ENCODE results near the gene ADAM12. TPM values are rescaled to one million over a fixed set of nuclear protein-coding genes. Genes with fewer than 3 reads are reported as not detected.

Gene ADAM12
- polyA plus RNA-seq, 4 donors: 0.45 to 0.87 TPM; not detected in 2

GRCh38 chr10:126263006-126263676, 125.1 kb downstream of the ADAM12 start:
- no peaks in the 10 kb centered on the region for H3K4me1 ChIP-seq (ENCODE audit: control insufficient read depth in 3 of 3, insufficient read depth in 2 of 3, low read depth in 1 of 3, low read length in 2 of 3)
- H3K27me3 ChIP-seq (ENCODE audit: control insufficient read depth in 3 of 3, insufficient read depth in 3 of 3, low read length in 3 of 3): peaks cover 0 to 5% (median 0%) of the 10 kb centered on the region in 3 donors
- FAIRE-seq (no peak), DNase-seq (no peak)
- H3K36me3 ChIP-seq (ENCODE audit: control insufficient read depth in 3 of 3, insufficient read depth in 2 of 3, low read depth in 1 of 3, low read length in 3 of 3): no peaks in the 10 kb centered on the region
- H3K27ac ChIP-seq (ENCODE audit: low read depth in 1 of 3, low read length in 2 of 3): no peak overlapping the region
- H3K4me3 ChIP-seq (ENCODE audit: low read depth in 1 of 3, low read length in 3 of 3): no peak overlapping the region
- WGBS, 3 donors: 45 to 66% (median 54%) methylated on average over 4 of the region's 4 CpGs
- peaks cover 0 to 8% of the 10 kb centered on the region in 2 donors for H3K9me3 ChIP-seq (ENCODE audit: control insufficient read depth in 2 of 2, insufficient read depth in 1 of 2, low read depth in 1 of 2, low read length in 1 of 2)

DNA sequence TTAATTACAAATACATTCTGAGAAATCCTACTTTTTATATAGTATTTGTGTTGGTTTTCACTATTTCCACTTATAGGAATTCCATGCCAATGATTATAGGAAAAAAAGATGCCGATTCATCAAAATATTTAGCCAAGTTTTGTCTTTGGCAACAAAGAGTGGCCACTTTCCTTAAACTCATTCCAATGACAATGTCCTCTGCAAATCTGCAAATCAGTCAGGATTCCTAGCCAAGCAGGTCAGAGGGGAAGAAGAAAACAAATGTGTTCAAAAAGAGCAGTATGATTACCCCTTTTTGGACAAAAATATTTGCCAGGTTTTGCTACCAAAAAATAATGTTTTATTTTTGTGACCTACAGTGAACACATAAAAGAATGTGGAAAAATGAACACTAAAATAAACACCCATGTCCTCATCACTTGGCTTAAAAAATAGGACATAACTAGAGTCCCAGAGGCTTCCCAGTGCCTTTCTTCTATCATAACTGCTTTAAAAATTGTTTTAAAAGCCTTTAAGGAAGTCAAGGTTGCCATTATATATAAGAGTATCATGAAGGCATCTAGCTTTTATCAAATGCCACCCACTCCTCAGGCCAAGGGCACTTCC, 125.9 kb downstream of the ADAM12 start:
- H3K27me3 ChIP-seq (ENCODE audit: control insufficient read depth in 3 of 3, insufficient read depth in 3 of 3, low read length in 3 of 3): peaks cover 0 to 5% (median 0%) of the 10 kb centered on the region in 3 donors
- no peak overlapping the region for H3K4me3 ChIP-seq (ENCODE audit: low read depth in 1 of 3, low read length in 3 of 3)
- FAIRE-seq (no peak), DNase-seq (no peak)
- WGBS, 3 donors: 66 to 90% (median 77%) methylated on average over 1 of the region's 1 CpG
- peaks cover 0 to 8% of the 10 kb centered on the region in 2 donors for H3K9me3 ChIP-seq (ENCODE audit: control insufficient read depth in 2 of 2, insufficient read depth in 1 of 2, low read depth in 1 of 2, low read length in 1 of 2)
- no peaks in the 10 kb centered on the region for H3K36me3 ChIP-seq (ENCODE audit: control insufficient read depth in 3 of 3, insufficient read depth in 2 of 3, low read depth in 1 of 3, low read length in 3 of 3)
- H3K4me1 ChIP-seq (ENCODE audit: control insufficient read depth in 3 of 3, insufficient read depth in 2 of 3, low read depth in 1 of 3, low read length in 2 of 3): no peaks in the 10 kb centered on the region
- no peak overlapping the region for H3K27ac ChIP-seq (ENCODE audit: low read depth in 1 of 3, low read length in 2 of 3)

- Histone ChIP-seq H3K27me3 (ENCODE audit: control insufficient read depth in 3 of 3, insufficient read depth in 3 of 3, low read length in 3 of 3) (no peaks in the 10 kb centered on the region), H3K9me3 (ENCODE audit: control insufficient read depth in 2 of 2, insufficient read depth in 1 of 2, low read depth in 1 of 2, low read length in 1 of 2) (no peaks in the 10 kb centered on the region), H3K4me3 (ENCODE audit: low read depth in 1 of 3, low read length in 3 of 3) (no peak overlapping the region), H3K36me3 (ENCODE audit: control insufficient read depth in 3 of 3, insufficient read depth in 2 of 3, low read depth in 1 of 3, low read length in 3 of 3) (no peaks in the 10 kb centered on the region), H3K27ac (ENCODE audit: low read depth in 1 of 3, low read length in 2 of 3) (no peak overlapping the region), H3K4me1 (ENCODE audit: control insufficient read depth in 3 of 3, insufficient read depth in 2 of 3, low read depth in 1 of 3, low read length in 2 of 3) (no peaks in the 10 kb centered on the region)
- WGBS, 3 donors: 80 to 85% (median 83%) methylated on average over 7 of the region's 7 CpGs
- DNase-seq (no peak), FAIRE-seq (no peak)
These were observed 128.4 kb downstream of the ADAM12 start for GRCh38 chr10:126259760-126260479.

- no peak for FAIRE-seq
- WGBS, 3 donors: 88 to 93% (median 93%) methylated on average over 1 of the region's 1 CpG
These were observed 131.4 kb downstream of the ADAM12 start for GRCh38 chr10:126256864-126257263.

DNA sequence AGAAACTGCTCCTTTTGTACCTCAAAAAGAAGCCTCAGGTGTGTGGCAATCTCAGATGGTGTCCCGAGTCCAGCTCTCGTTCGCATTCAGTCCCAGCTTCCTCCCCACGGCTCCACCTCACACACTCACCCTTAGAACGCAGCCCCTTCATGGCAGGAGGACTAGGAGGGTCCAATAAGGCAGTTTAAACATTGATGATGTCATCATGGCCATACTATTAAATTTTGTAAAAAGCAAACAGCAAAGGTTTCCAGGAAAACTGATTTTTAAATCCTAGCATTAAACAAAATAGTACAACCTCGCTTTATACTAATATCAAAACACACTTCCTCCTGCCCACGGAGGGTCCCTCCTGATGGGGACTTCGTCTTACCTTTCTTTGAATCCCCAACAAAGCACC, 133.0 kb downstream of the ADAM12 start:
- Histone ChIP-seq H3K4me1 (ENCODE audit: control insufficient read depth in 3 of 3, insufficient read depth in 2 of 3, low read depth in 1 of 3, low read length in 2 of 3) (no peaks in the 10 kb centered on the region), H3K9me3 (ENCODE audit: control insufficient read depth in 2 of 2, insufficient read depth in 1 of 2, low read depth in 1 of 2, low read length in 1 of 2) (no peaks in the 10 kb centered on the region), H3K4me3 (ENCODE audit: low read depth in 1 of 3, low read length in 3 of 3) (no peak overlapping the region), H3K27ac (ENCODE audit: low read depth in 1 of 3, low read length in 2 of 3) (no peak overlapping the region), H3K36me3 (ENCODE audit: control insufficient read depth in 3 of 3, insufficient read depth in 2 of 3, low read depth in 1 of 3, low read length in 3 of 3) (no peaks in the 10 kb centered on the region), H3K27me3 (ENCODE audit: control insufficient read depth in 3 of 3, insufficient read depth in 3 of 3, low read length in 3 of 3) (peaks cover 0 to 3% (median 0%) of the 10 kb centered on the region in 3 donors)
- FAIRE-seq (no peak), DNase-seq (no peak)
- WGBS, 3 donors: 70 to 84% (median 71%) methylated on average over 8 of the region's 8 CpGs

More at GRCh38 chr10:126256864-126257263, 131.4 kb downstream of the ADAM12 start:
- no peaks in the 10 kb centered on the region for H3K36me3 ChIP-seq (ENCODE audit: control insufficient read depth in 3 of 3, insufficient read depth in 2 of 3, low read depth in 1 of 3, low read length in 3 of 3)
- H3K27ac ChIP-seq (ENCODE audit: low read depth in 1 of 3, low read length in 2 of 3): no peak overlapping the region
- no peaks in the 10 kb centered on the region for H3K27me3 ChIP-seq (ENCODE audit: control insufficient read depth in 3 of 3, insufficient read depth in 3 of 3, low read length in 3 of 3)
- DNase-seq: no peak
- no peaks in the 10 kb centered on the region for H3K9me3 ChIP-seq (ENCODE audit: control insufficient read depth in 2 of 2, insufficient read depth in 1 of 2, low read depth in 1 of 2, low read length in 1 of 2)
- H3K4me3 ChIP-seq (ENCODE audit: low read depth in 1 of 3, low read length in 3 of 3): no peak overlapping the region
- no peaks in the 10 kb centered on the region for H3K4me1 ChIP-seq (ENCODE audit: control insufficient read depth in 3 of 3, insufficient read depth in 2 of 3, low read depth in 1 of 3, low read length in 2 of 3)

DNA sequence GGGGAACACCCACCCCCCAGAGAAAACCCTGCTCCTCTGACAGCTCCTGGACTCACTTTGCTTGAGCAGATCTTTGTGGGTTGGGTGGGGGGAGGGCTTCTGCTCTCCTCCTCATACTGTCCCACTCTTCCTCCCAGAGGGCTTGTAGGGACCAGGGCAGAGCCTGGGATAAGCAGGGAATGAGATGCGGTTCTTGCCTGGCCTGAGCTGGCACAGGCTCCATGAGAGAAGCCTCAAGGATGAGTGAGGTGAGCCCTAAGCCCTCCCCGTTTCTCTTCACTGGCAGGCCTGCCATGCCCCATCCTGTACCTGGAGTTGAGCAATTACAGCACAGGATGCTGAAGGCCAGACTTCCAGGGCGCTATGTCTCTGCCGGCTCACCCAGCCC, 134.7 kb downstream of the ADAM12 start:
- Histone ChIP-seq H3K4me3 (ENCODE audit: low read depth in 1 of 3, low read length in 3 of 3) (no peak overlapping the region), H3K27me3 (ENCODE audit: control insufficient read depth in 3 of 3, insufficient read depth in 3 of 3, low read length in 3 of 3) (peaks cover 0 to 3% (median 0%) of the 10 kb centered on the region in 3 donors), H3K27ac (ENCODE audit: low read depth in 1 of 3, low read length in 2 of 3) (no peak overlapping the region), H3K9me3 (ENCODE audit: control insufficient read depth in 2 of 2, insufficient read depth in 1 of 2, low read depth in 1 of 2, low read length in 1 of 2) (no peaks in the 10 kb centered on the region), H3K36me3 (ENCODE audit: control insufficient read depth in 3 of 3, insufficient read depth in 2 of 3, low read depth in 1 of 3, low read length in 3 of 3) (no peaks in the 10 kb centered on the region), H3K4me1 (ENCODE audit: control insufficient read depth in 3 of 3, insufficient read depth in 2 of 3, low read depth in 1 of 3, low read length in 2 of 3) (no peaks in the 10 kb centered on the region)
- WGBS, 3 donors: 74 to 82% (median 75%) methylated on average over 4 of the region's 4 CpGs
- no peak for FAIRE-seq
- no peak for DNase-seq

GRCh38 chr10:126252884-126253610, 135.2 kb downstream of the ADAM12 start:
- Histone ChIP-seq H3K4me1 (ENCODE audit: control insufficient read depth in 3 of 3, insufficient read depth in 2 of 3, low read depth in 1 of 3, low read length in 2 of 3) (no peaks in the 10 kb centered on the region), H3K9me3 (ENCODE audit: control insufficient read depth in 2 of 2, insufficient read depth in 1 of 2, low read depth in 1 of 2, low read length in 1 of 2) (no peaks in the 10 kb centered on the region), H3K27me3 (ENCODE audit: control insufficient read depth in 3 of 3, insufficient read depth in 3 of 3, low read length in 3 of 3) (peaks cover 0 to 3% (median 0%) of the 10 kb centered on the region in 3 donors), H3K4me3 (ENCODE audit: low read depth in 1 of 3, low read length in 3 of 3) (no peak overlapping the region), H3K27ac (ENCODE audit: low read depth in 1 of 3, low read length in 2 of 3) (no peak overlapping the region), H3K36me3 (ENCODE audit: control insufficient read depth in 3 of 3, insufficient read depth in 2 of 3, low read depth in 1 of 3, low read length in 3 of 3) (no peaks in the 10 kb centered on the region)
- FAIRE-seq: no peak
- no peak for DNase-seq
- 56 to 76% (median 70%) methylated on average over 9 of the region's 9 CpGs for WGBS, 3 donors

GRCh38 chr10:126251778-126252407, 136.4 kb downstream of the ADAM12 start:
- no peaks in the 10 kb centered on the region for H3K9me3 ChIP-seq (ENCODE audit: control insufficient read depth in 2 of 2, insufficient read depth in 1 of 2, low read depth in 1 of 2, low read length in 1 of 2)
- FAIRE-seq (no peak), DNase-seq (no peak)
- no peaks in the 10 kb centered on the region for H3K4me1 ChIP-seq (ENCODE audit: control insufficient read depth in 3 of 3, insufficient read depth in 2 of 3, low read depth in 1 of 3, low read length in 2 of 3)
- H3K27me3 ChIP-seq (ENCODE audit: control insufficient read depth in 3 of 3, insufficient read depth in 3 of 3, low read length in 3 of 3): peaks cover 0 to 3% (median 0%) of the 10 kb centered on the region in 3 donors
- no peak overlapping the region for H3K4me3 ChIP-seq (ENCODE audit: low read depth in 1 of 3, low read length in 3 of 3)
- 72 to 95% (median 88%) methylated on average over 1 of the region's 1 CpG for WGBS, 3 donors
- H3K27ac ChIP-seq (ENCODE audit: low read depth in 1 of 3, low read length in 2 of 3): no peak overlapping the region
- no peaks in the 10 kb centered on the region for H3K36me3 ChIP-seq (ENCODE audit: control insufficient read depth in 3 of 3, insufficient read depth in 2 of 3, low read depth in 1 of 3, low read length in 3 of 3)
